Ramos (cell line): ENCODE results near the gene RNF220.

Experiments
- in situ Hi-C: fragments of 300-500 bp; cut with MboI; formaldehyde crosslinking; loops from one replicate; pipeline ENCODE4 v1.14.3; 2022; ENCODE audit warnings: low sequenced_read_pairs; ENCODE audit not compliant: unreplicated experiment

RNF220 gene

DNA sequence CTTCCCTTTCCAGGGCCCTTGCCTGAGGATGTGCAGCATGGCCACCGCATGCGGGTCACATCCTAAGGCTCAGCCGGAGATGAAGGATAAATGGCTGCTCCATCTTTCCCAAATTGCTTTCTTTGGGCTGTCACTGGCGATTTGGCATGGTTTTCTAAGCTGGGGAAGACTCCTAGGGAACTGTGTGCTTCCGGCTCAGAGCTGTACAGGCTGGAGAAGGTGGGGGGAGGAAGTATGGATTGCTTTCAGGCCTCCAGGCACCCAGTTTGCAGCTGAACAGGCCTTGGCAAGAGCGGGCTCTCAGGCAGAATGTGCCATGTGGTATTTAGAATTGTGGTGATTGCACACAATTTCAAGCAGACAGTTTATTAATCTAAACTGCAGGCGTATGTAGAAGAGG is 220.3 kb downstream of the RNF220 start:
- in situ Hi-C loops: no loop called here

DNA sequence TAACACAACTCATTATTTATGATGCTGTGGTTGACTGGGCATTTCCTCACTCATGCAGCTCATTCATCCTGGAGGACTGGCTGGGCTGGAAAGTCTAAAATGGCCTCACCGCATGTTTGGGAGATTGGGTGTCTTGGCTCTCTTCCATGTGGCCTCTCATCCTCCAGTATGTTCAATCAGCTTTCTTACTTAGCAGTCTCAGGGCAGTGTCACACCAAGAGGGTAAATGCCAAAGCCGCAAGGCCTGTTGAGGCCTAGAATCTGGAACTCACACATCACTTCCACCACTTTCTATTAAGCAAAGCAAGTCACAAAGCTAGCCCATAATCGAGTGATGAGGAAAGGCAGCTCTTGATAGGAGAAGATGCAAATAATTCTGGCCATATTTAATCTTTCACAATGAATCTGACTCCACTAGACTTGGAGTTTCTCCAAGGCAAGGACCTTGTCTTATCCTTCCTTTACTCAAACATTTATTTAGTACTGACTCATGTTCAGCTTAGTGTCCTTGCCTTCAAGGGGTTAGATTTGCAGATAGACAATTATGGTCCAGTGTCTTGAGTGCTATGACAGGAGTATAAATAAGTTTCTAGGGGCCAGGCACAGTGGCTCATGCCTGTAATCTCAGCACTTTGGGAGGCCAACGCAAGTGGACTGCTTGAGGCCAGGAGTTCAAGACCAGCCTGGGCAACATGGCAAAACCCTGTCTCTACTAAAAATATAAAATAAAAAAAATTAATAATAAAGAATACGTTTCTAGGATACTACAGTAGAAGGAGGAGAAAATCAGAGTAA is 224.1 kb downstream of the RNF220 start:
- in situ Hi-C loops: no loop called here

DNA sequence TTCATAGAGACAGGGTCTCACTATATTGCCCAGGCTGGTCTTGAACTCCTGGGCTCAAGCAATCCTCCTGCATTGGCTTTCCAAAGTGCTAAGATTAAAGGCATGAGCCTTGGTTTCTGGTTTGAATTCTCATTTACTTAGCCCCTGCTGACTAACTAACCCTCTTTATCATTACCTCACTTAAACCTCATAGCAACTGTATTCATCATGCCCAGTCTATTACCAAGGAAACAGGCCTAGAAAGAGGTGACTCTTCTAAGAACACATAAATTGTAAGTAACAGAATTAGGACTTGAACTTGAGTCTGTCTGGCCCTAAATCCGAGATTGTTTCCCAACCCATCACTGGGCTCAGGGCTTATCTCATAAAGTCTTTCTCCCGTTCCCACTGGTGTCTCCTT is 225.1 kb downstream of the RNF220 start:
- in situ Hi-C loops: no loop called here

DNA sequence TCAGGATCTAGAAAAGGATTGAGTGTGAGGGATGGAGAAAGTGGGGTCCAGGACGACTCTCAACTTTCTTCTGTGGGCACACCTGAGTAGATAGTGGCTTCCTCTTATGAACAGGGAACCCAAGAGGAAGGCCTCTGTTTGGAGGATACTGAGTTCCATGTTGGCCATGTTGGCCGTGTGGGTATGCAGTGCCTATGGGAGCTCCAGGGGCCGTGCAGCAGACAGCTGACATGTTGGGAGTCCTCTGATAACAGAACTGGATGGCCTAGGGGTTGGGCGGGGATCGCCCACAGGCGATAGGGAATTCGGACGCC is 226.2 kb downstream of the RNF220 start:
- in situ Hi-C loops: no loop called here

DNA sequence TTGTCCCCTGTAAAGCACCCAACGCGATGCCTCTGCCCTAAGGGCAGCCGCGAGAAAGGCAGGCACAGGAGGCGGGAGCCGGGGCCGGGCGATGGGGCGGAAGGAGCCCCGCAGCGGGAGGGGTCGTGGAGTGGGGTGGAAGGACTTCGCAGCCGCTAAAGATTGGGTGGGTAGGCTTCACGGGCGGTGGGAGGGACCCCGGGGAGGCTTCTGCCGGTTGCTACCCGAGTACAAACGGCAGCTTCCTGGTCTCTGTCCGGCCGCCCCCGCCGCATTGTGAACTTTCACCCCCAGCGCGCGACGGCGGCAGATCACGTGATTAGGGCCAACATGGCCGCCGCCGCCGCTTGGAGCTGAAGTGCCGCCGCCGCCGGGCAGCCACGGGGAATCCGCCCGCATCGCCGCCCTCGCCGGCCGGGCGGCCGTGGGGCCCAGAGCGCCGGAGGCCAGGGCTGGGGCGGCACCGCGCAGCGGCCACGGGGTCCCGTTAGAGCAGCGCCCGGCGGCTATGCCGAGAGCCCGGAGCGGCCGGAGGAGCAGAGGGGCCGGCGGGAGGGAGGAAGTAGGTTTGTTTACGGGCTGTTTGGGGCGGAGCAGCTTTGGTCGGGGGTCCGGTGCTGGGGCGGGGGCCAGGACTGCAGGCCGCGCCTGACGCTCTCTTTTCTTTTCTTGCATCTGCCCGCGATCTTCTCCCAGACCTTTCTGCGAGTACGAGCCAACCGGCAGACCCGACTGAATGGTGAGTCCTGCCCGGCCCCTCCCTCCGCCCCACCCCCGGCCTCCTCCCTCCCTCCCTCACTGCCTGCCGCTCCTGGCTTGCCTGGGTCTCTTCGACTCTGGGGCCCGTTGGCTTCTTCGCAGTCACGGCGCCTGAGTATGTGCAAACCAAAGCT is 226.8 kb downstream of the RNF220 start:
- in situ Hi-C loops: no loop called here

DNA sequence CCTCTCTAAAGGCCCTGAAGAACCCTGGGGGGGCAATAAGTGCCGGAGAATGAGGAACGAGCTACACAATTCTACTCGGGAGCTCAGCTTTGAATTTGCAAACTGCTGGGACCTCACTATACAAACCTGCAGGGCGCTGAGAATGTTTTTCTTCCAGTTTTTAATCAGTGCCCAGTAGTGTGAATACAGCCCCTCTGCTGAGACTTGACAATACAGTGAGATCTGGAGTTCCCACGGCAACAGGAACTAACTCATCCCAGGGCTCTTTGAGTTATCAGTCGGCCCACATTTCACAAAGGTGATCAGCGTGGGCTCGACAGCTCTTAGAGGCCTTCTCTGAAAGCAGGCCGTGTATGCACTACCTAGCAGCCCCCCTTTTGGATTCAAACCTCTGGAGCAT is 227.5 kb downstream of the RNF220 start:
- in situ Hi-C loops: no loop called here

DNA sequence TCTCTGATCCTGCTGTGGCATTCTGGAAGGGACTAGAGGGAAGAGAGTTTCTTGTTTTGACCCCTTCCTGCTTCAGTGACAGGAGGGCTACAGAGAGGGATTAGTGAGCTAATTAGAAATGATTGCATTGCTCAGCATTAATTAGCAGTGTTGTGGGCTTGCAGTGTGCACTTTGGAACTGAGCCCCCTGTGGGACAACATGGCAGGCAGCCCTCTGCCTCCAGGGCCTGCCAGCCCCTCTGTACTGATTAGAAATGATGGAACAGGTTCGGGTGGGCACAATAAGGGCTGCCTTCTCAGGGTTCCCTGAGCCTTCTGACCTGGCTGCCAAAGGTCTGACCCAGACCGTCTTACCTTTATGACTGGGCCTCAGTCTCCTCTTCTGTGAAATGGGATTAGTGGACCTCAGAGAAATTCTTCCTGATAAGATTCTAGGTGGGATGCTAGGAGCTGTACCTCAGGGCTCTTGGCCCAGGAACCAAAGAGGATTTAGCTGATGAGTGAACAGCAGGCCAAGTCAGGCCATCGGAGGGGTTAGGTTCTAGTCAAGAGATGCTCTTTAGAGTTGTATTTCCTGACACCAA is 229.6 kb downstream of the RNF220 start:
- in situ Hi-C loops: no loop called here

DNA sequence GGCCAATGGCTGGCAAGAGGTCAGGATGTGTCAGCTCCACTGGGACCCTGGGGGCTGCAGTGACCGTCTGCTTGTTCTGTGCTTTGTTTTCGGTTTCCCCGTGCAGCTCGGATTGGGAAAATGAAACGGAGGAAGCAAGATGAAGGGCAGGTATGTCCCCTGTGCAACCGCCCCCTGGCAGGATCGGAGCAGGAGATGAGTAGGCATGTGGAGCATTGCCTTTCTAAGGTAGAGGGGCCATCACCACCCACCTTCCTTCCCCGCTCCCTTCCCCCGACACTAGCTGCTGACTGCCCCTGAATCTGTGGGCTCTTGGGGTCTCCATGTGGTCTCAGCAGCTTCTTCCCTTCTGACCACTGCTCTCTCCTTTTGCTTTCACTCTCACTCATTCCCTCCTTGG is 230.4 kb downstream of the RNF220 start:
- in situ Hi-C loops: no loop called here

DNA sequence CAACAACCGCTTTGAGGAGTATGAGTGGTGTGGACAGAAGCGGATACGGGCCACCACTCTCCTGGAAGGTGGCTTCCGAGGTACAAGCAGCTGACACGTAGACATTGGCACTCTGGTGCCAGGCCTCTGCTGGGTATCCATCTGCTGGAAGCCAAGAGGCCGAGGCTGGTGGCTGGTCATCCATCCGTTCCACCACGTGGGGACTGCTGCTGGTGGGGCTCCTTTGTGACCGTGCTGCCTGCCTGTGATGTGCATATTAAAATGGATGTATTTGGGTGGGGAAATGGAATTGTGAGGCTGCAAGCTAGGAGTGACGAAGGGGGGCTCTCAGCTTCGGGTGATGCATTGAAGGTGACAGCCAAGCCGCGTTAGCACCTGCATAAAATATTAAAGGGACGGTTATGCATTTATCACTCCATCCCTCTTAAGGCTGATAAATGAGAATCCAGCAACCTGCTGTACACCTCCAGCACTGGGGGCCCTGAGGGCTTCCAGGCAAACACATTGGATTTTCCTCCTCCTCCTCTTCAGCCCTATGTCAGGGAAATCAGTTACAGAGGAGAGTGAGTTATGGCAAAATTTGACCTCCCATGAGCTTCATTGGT is 231.1 kb downstream of the RNF220 start:
- in situ Hi-C loops: no loop called here

DNA sequence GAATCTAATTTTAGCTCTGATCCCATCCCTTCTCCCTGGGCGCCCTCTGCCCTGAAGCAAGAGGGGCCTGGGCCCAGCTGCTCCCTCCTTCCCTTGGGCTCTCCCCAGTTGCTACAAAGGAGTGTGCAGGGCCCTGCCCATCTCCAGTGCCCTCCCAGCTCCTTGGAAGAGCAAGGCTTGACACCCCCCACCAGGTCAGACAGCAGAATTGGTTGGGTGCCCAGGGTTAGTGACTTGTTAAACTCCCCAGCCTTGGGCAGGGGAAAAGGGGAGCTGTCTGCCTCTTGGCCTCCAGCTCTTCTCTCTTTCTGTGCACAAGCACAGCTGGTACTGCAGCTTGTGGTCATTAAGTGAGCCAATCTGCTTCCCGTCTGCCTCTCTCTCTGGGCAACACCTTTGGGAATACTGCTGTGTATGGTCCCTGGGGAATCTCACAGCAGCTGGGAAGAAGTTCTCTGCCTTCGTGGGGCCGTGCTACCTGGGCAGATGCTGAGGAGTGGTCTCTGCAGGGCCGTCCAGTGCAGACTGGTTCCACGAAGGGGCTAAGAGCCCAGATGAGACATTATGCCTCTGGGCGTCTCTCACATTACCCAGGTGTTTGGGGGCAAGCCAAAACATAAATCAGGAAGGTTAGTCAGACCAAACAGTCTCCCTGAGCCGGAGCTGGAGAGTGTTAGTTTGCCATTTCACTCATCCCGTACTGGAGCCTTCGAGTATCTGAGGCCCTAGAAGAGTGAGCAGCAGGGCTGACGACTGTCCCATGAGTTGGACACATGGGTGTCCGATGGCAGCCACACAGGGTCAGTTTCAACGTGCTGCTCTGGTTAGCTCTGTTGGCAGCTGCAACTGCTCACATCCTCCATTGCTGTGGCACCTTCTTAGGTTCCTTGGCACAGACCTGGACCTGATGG is 231.9 kb downstream of the RNF220 start:
- in situ Hi-C loops: no loop called here

DNA sequence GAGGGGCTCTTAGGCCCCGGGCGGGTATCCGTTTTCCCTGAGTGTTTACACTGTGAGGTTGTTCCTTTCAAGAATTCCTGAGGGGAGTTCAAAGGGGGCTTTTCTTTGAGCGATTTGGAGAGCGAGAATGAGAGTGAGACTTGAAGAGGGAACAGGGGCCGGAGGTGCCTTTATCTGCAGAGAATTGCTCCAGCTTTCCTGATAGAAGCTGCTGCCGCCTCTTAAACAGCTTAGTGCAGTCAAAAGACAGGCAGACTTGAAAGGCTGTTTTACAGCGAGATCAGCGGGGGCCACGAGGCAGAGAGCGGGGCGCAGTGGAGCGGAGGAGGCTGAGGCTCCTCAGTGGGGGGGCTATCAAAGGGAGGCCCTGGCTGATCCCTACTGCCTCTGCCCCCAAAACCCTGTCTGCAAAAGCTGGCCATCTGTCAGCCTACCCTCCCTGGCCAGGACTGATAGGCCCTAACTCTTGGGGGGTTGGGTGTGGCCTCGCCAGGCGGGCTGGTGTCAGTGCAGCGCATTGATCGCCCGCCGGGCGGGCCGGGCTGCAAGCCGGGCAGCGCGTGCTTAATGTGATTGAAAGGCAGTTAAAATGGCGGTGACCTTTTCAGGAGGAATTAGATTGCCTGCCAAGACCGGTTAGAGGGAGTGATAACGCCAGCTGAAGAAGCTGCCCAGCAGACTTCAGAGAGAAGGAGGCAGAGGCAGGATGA is 232.8 kb downstream of the RNF220 start:
- in situ Hi-C loops: no loop called here

DNA sequence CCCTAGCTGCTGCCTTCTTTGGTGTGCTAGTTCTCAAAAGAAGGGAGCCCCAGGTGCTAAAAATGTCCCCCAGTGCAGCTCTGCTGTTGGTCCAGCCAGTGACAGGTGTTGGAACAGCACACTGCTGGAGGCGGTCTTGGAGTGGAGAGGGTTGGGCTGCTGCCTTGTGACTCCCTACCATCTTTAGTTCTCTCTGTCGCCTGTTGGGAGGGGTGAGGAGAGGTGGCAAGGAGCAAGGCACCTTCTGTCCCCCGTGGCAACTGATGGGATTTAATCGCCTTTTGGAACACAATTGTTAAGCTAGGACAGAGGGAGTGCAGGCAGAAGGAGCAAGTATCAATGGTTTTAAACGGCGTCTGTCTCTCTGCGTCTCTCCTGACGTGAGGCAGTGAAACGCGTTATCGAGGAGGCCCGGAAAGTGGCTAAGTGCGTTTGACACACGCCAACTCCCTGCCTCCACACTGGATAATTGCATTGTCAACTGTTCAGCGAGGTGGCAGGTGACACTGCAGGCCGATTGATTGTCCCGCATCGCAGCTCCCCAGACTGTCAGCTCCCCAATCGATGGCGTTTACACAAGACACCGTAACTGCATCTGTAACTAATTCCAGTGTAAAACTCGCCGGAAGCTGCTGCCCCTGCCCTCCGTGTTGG is 235.3 kb downstream of the RNF220 start:
- in situ Hi-C loops: no loop called here

DNA sequence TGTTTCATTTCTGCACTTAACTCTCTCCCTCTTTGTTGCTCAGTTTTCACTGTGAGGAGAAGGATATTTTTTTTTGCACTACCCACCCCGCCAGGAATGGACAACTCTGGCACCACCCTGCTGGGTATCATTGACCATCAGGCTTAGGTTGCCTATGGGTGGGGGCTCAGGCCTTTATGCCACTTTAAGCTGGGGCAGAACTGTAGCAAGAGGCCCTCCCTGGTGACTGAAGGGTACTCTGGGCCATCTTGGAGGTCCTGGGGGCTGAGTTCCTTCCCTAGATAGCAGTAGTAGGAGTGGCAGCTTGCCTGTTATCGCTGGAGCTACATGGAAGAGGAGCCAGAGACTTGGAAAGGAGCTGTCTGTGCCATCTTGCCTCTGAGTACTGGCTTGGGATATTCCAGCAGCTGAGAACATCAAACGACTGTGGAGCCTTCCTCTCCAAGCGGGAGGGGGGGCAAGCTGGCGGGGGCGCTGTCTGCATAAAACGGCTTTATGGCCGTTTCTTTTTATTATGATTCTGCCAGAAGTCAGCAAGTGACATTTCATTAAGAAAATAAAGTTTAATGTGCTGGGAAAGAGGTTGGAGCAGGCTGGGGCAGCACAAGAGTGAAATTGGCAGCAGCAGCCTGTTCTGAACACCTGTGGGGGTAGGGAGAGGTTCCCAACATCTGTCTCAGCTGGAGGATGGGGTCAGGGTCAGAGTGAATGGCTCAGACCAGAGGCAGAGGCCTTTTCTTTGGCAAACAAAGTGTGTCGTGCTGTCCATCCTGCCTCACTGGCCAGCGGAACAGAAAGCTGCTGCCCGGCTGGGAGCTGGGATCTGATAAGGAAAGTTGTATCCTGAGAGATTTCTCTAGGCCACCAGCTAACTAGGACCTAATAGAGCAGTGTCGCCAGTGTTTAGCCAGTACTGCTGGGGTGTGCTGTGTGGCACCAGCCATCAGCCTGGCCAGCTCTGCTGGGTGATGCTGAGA is 236.4 kb downstream of the RNF220 start:
- in situ Hi-C loops: no loop called here

DNA sequence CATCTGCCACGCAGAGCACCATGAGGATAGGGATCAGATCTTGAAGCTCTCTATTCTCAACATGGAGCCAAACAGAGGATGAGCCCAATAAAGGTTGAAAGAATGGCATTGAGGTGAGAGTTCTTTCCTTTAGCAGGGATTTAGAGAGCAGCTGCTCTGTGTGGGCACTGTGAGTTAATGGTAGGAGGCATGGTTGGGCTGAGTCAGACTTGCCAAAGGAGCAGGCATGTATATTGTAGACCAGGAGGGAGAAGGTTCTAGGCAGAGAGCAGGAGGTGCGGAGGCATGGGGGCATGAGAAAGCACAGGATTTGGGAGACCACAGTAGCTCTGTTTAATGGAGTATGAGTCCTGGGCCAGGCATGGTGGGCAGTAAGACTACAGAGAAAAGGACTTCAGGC is 237.2 kb downstream of the RNF220 start:
- in situ Hi-C loops: no loop called here

DNA sequence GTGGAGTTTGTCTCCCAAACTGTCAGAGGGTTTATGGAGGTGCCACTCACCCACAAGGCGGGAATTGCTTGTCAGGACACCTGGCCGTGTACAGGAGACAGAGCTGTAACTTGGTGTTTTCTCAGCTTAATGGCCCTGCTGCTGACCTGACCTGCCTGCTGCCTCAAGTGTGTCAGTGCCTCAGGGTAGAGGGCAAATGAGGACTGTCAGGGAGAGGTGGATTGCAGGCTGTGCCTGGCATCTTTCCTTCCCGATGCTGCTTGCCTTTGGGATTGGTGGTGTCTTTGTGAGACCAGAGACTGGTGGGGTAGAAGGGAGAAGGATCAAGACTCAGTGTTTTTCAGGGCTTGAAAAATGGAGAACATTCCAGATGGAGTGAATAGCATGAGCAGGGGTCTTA is 237.9 kb downstream of the RNF220 start:
- in situ Hi-C loops: no loop called here

DNA sequence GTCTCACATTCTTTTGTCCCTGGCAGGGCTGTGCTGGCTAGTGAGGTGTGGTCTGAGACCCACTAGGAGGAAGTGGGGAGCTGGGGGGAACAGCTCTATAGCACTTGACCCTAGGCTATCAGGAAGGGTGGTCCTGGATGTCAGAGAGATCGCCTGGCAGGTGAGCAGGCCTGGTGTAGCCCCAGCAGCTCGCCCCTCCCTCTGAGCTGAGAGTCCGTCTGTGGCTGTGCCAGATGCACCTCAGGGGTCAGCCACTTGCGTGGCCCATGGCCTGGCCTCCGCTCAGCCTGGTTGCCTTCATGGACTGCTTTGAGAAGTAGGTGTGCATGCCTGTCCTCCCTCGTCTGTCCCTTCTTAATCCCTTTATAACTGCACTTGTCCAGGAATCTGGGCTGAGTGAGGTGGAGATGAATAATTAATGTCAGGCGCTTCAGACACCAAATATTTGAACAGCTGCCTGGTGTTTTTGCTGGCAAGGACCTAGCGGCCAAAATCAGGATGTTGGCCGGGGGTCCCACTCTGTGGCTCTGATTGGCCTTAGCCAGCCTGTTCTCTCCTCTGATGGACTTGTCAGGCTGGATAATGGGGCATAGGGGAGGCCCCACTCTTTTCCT is 238.8 kb downstream of the RNF220 start:
- in situ Hi-C loops: no loop called here

DNA sequence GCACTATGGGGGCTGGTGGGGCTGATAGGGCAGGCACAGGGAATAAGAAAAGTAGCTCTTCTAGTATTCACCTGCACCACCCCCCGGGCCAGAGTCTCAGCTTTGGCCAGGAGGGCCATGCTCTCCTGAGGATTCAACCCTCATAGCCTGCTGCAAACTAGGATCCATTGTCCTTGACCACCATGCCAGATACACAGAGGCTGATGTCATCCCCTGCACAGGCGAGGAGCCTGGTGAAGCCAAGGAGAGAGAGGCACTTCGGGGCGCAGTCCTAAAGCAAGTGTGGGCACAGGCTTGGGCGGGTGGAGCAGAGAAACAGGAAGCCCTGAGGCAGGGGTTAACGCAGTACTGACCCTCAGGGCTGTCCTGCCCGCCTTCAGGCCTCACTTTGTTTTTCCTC is 239.8 kb downstream of the RNF220 start:
- in situ Hi-C loops: no loop called here
